NCI-H345 treated with DMSO at 0.1 percent for 48 hours (cell line): Measurements from ENCODE around the gene HOOK2.

Source experiments
- DNase-seq: peaks from one replicate; lab custom pipeline; 2025; ENCODE audit not compliant: unreplicated experiment; lab: John Stamatoyannopoulos, UW

The HOOK2 gene

GRCh38 chr19:12793290-12794195, 18.2 kb upstream of the HOOK2 start:
- DNase-seq, result peak; percentile 16

GRCh38 chr19:12792853-12793289, 17.5 kb upstream of the HOOK2 start:
- DNase-seq, result no peak

GRCh38 chr19:12792051-12792852, 16.9 kb upstream of the HOOK2 start:
- DNase-seq, result no peak

- peak; percentile 24 for DNase-seq
Observed at GRCh38 chr19:12791345-12792050, 16.1 kb upstream of the HOOK2 start, which contains the start of gene JUNB. TSS of gene JUNB (plus strand) at chr19:12791486. CDS start at chr19:12791772, 286 bp downstream.

- no peak for DNase-seq
Observed at GRCh38 chr19:12790628-12791344, 15.4 kb upstream of the HOOK2 start.

GRCh38 chr19:12789904-12790619, 14.7 kb upstream of the HOOK2 start:
- no peak for DNase-seq

- no peak for DNase-seq
Observed at GRCh38 chr19:12789098-12789903, 13.9 kb upstream of the HOOK2 start.

GRCh38 chr19:12788682-12789097, 13.3 kb upstream of the HOOK2 start:
- no peak for DNase-seq

- DNase-seq, result no peak
Observed at GRCh38 chr19:12788042-12788681, 12.8 kb upstream of the HOOK2 start.

- DNase-seq, result no peak
Observed at GRCh38 chr19:12787458-12787857, 12.1 kb upstream of the HOOK2 start.

- no peak for DNase-seq
Observed at GRCh38 chr19:12786952-12787351, 11.6 kb upstream of the HOOK2 start.

- no peak for DNase-seq
Observed at GRCh38 chr19:12786141-12786870, 11.0 kb upstream of the HOOK2 start.

- DNase-seq, result no peak
Observed at GRCh38 chr19:12785431-12786031, 10.2 kb upstream of the HOOK2 start.

- DNase-seq, result no peak
Observed at GRCh38 chr19:12784871-12785430, 9.6 kb upstream of the HOOK2 start.

GRCh38 chr19:12784394-12784870, 9.1 kb upstream of the HOOK2 start:
- no peak for DNase-seq

- DNase-seq, result no peak
Observed at GRCh38 chr19:12783849-12784393, 8.6 kb upstream of the HOOK2 start.
